GM12801 (cell line): ENCODE data around the gene PTPRM.

ENCODE experiments used
- TF ChIP-seq, protein P1 (sequence below): IDR thresholded peaks from one replicate; pipeline ENCODE4 v1.5.1; 2011; ENCODE audit warnings: control low read depth; ENCODE audit not compliant: insufficient read length; ENCODE audit errors: extremely low read depth

Gene PTPRM

DNA sequence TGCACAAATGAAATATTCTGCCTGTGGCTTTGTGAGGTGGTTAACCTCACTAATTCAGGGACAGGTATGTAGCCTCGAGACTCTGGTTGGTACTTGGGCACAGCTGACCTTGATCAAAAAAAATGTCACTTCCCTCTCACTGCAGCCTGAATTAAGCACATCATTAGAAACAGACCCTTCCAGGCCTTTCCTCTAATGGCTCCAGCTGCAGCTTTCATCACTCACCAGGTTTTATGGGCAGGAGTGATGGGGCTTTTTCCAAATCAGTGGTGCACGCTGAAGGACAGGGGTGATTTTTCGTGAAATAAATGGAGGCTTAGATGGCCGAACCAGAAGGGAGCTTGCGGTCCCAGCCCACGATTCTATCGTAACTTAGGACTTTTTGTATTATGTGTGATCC, 829.1 kb downstream of the PTPRM start:
- TF ChIP-seq, protein P1, sequence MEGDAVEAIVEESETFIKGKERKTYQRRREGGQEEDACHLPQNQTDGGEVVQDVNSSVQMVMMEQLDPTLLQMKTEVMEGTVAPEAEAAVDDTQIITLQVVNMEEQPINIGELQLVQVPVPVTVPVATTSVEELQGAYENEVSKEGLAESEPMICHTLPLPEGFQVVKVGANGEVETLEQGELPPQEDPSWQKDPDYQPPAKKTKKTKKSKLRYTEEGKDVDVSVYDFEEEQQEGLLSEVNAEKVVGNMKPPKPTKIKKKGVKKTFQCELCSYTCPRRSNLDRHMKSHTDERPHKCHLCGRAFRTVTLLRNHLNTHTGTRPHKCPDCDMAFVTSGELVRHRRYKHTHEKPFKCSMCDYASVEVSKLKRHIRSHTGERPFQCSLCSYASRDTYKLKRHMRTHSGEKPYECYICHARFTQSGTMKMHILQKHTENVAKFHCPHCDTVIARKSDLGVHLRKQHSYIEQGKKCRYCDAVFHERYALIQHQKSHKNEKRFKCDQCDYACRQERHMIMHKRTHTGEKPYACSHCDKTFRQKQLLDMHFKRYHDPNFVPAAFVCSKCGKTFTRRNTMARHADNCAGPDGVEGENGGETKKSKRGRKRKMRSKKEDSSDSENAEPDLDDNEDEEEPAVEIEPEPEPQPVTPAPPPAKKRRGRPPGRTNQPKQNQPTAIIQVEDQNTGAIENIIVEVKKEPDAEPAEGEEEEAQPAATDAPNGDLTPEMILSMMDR, result no peak

DNA sequence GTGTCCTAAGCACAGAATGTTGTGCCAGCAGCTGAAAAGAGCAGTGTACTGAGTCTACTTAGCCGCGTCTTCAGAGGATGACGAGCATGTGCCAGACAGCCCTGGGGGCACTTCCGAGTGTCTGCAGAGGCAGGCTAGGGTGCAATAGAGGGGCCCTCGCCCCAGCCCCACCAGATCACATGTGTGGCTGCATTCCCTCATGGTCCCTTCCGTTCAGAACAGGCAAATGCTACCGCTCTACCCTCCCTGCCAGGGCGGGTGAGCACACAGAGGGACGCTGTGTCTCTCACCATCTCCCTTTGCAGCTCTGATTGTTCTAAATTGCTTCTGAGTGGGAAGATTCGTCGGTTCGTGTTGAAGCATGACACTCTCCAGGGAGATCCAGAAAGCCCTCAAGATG, 829.9 kb downstream of the PTPRM start:
- TF ChIP-seq, protein P1, result no peak

DNA sequence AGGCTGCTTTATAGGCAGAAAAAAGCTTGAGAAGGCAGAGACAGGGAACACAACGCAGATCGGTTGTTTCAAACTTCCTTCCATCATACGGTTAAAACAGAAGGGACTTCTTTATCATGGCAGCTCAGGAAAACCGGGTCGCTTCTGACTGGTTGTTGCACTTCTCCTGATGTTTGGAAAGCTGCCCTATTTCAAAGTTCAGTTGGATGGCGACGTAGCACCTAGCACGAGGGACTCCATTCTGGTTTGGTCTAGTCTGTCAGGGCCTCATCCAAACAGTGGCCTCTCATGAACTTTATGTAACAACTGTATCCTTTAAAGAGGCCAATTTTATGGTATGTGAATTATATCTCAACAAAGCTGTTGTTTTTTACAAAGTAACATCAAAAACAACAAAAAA, 832.0 kb downstream of the PTPRM start:
- TF ChIP-seq, protein P1, result no peak

DNA sequence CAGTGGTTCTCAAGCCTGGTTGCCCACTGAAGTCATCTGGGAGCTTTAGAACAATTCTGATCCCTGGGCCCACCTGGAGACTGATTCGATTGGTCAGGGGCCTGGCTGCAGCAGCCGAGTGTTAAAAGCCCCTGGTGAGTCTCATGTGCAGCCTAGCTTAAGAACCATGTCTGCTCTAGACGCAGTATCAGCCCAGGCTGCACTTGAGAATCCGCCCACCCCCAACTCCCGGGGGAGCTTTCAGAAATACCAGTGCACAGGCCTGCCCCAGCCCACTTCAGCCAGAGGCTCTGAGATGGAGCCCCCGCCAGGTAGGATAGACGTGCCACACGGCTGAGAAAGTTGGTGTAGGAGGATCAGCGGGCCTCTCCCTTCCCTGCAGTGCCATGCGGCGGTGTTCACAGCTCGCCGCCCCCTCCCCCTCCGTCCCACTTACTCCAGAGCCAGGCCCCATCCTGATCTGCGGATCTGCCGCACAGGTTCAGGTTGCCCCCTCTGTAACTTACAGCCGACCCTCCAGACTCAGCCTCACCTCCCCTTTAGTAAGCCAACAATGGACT, 833.2 kb downstream of the PTPRM start:
- TF ChIP-seq, protein P1, result no peak

DNA sequence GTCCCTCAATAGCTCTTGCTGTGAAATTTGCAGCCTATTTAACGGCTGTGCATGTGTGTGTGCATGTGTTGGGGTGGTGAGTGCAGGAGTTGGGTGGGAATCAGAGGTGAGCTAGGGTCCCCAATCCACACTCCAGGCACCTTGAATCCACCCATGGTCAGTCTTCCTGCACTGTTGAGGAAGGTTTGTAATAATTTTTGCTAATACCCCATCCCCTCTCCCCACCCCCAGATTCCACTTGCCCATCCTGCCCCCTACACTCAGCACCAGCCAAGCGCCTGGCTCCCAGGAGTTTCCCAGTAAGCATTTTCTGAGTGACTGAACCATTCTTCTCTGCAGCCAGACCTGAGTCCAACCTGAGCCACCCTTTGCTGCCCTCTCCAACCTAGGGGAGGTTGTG, 833.7 kb downstream of the PTPRM start:
- TF ChIP-seq, protein P1, result no peak

DNA sequence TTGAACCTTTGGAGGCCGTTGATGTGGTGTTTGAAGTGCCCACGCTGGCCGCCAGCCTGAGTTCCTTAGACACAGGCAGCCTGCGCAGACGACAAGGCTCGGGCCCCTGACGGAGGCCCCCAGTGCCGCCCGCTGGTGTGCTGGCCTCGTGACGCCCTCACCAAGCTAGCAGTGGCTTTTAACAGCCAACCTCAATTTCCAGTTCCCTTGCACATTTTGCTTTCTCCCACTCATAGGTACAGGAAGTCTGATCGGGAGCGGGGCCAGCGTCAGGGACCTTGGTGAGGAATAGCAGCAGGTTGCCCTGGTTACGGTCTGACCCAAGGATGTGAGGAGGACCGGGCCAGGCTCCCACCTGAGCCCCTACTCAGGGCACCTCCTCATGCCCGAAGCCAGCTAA, 834.5 kb downstream of the PTPRM start:
- TF ChIP-seq, protein P1, result no peak

DNA sequence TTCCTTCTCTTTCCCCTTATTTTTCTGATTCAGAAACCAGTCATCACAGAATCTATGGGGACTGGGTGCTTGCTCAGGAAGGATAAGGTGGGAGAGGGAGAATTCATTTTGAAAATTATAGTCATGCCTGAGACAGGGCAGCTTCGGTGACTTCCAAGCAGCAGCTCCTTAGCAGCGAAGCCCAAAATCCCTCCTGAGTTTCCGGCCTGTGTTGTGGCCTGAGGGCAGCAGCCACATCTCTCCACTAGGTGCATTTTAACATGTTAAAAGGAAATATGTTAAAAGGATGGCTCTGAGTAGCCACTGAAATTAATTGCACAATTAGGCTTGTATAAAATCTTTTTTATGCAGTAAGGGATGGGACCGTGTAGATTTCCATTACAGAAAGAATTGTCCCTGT, 835.1 kb downstream of the PTPRM start:
- TF ChIP-seq, protein P1, result no peak
